SU-DHL-6 (cell line): Measurements from ENCODE around the gene STX16.

Experiments
- CTCF ChIP-seq: fragments of 200-600 bp; sonication (generic); IDR thresholded peaks from one replicate; pipeline ENCODE4 v1.5.1; 2017; ENCODE audit warnings: antibody characterized with exemption, mild to moderate bottlenecking, low read length, moderate library complexity; ENCODE audit not compliant: insufficient read depth, poor library complexity, severe bottlenecking
- EZH2phosphoT487 ChIP-seq: fragments of 200-600 bp; sonication (generic), shearing (Covaris generic); conservative IDR thresholded peaks from 2 replicates; pipeline ENCODE4 v1.6.1; 2018; ENCODE audit warnings: mild to moderate bottlenecking, antibody characterized with exemption, low read length, moderate library complexity, mixed read lengths

DNA sequence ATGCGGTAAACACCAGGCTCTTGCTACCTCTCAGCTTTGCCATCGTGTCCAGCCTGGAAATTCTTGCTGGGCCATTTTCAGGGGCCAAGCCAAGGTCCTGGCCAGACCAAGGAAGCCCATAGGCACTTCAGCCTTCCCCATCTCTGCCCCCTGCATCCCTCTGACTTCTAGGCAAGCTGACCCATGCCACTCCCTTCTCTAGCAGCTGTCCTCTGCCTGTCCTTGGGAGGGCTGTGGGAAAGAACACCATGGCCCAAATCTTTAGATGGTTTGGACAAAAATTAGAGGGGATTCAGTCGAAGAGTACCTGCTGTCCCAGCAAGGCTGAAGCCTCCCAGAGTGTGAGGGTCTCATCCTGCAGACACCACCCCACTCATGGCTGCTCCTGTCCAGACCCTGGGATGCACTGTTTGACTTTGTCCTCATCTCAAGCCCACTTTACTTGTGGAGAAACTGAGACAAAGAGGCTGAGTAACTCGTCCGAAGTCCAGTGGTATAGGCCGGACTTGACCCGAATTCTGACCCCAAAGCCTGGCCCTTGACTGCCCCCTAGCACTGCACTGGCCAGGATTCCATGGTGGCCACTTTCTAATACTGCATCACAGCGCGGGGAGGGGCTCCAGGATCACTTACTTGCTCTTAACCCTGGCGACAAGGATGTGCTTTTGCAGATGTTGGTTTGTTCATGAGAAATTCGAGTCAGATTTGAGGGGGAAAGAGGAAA, 22.4 kb upstream of the STX16 start:
- TF ChIP-seq CTCF (no peak), EZH2phosphoT487 (no peak)
